ENCODE results near the gene VAT1. TPM values are rescaled to one million over a fixed set of nuclear protein-coding genes. Genes with fewer than 3 reads are reported as not detected.
"Not testable (repeated sequence)": the region's sequence is repeated elsewhere in the genome, so short reads cannot be mapped to it uniquely, and the experiment has no call there.

VAT1 gene
- total RNA-seq, 4 donors from 2014 or later, result 147 to 304 (median 233) TPM

DNA sequence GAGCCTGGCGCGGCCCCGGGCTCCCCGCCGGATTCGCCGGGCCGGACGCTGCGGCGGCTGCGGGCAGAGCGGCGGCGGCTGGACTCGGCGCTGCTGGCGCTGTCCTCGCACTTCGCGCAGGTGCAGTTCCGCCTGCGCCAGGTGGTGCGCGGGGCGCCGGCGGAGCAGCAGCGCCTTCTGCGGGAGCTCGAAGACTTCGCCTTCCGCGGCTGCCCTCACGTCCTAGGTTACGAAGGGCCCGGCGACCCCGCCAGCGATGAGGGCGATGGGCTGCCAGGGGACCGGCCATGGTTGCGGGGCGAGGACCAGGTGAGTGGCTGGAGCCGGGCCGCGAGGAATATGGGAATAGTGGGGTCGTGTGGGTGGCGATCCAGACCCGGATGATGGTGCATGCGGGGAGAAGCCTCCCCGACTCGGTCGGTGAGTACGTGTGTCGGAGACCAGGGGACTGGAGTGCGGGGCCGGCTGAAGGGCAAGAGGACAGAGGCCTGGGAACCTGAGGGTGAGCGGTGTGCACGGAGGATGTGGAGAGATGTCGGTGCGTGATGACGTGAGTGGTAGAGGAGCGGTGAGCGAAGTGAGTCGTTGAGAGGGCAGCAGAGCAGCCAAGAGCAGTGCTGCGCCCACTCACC is 41.3 kb downstream of the VAT1 start:
- ATAC-seq (ENCODE audit: low FRiP score) (peak; percentile 80), DNase-seq (ENCODE audit: low spot score) (no peak)
- TF ChIP-seq, protein P1, sequence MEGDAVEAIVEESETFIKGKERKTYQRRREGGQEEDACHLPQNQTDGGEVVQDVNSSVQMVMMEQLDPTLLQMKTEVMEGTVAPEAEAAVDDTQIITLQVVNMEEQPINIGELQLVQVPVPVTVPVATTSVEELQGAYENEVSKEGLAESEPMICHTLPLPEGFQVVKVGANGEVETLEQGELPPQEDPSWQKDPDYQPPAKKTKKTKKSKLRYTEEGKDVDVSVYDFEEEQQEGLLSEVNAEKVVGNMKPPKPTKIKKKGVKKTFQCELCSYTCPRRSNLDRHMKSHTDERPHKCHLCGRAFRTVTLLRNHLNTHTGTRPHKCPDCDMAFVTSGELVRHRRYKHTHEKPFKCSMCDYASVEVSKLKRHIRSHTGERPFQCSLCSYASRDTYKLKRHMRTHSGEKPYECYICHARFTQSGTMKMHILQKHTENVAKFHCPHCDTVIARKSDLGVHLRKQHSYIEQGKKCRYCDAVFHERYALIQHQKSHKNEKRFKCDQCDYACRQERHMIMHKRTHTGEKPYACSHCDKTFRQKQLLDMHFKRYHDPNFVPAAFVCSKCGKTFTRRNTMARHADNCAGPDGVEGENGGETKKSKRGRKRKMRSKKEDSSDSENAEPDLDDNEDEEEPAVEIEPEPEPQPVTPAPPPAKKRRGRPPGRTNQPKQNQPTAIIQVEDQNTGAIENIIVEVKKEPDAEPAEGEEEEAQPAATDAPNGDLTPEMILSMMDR (IDR thresholded peaks at IDR 0.05), result no peak

DNA sequence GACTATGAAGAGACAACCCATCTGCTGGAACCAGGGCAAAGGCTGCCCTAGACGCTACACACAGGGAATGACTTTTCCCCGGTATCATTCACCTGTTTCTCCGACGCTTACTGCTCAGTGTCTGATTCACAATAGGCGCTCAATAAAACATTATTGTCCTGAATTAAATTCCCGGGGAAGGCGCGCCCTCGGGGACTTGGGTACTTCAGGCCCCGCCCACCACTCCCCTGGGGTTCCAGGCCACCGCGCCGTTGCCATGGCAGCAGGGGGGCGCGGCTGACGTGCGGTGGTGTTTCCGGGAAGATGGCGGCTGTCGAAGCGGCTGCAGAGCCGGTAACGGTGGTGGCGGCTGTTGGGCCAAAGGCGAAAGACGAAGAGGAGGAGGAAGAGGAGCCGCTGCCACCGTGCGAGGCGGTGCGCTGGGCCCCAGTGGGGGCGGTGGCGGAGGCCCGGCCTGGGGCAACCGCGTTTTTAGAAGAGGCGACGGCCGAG is 41.9 kb downstream of the VAT1 start, which contains the start of gene RUNDC1:
Gene RUNDC1, plus strand, starts transcription at position 292 of the 492 bp plus-strand sequence. Its CDS starts 12 bp downstream, at position 304.
- ATAC-seq (ENCODE audit: low FRiP score) (peak; percentile 83), DNase-seq (ENCODE audit: low spot score) (peak; percentile 86)
- TF ChIP-seq, protein P1 (IDR thresholded peaks at IDR 0.05), result no peak

DNA sequence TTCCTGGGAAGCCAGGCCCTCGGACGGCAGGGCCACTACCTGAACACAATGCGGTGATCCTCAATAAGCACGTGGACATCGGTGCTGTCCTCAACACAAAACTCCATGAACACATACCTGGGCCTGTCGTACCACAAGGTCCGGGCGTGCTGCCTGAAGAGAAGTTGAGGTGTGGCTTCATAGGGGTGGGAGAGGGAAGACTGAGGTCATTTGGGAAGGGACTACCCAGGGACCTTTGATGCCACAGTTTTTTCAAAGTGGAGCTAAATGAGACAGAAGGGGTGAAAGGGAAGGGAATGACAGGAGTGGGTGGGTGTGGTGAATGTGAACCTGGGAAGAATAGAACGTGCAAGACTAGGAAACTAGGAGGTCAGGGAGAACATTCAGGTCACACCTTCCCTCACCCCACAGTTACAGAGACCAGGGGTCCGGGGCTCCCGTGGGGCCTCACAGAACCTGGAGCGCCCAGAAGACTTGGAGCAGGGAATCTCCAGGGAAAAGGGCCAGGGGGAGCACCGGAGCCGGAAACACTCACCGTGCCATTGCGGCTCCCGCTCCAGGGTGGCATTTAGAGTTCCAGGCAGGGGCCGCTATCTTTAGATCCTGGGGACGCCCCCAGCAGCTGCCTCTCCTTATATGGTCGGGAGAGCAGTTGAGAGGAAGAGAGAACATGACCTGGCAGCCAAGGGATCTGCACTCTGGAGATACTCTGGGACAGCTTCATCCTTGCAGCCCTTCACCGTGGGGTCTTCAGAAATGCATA is 42.5 kb downstream of the VAT1 start, which contains the start of gene PTGES3L:
Gene PTGES3L, minus strand, starts transcription at position 570 of the 763 bp plus-strand sequence. Its CDS starts 27 bp downstream, at position 543.
- ATAC-seq (ENCODE audit: low FRiP score) (peak; percentile 15), DNase-seq (ENCODE audit: low spot score) (no peak)
- TF ChIP-seq, protein P1 (IDR thresholded peaks at IDR 0.05), result no peak

DNA sequence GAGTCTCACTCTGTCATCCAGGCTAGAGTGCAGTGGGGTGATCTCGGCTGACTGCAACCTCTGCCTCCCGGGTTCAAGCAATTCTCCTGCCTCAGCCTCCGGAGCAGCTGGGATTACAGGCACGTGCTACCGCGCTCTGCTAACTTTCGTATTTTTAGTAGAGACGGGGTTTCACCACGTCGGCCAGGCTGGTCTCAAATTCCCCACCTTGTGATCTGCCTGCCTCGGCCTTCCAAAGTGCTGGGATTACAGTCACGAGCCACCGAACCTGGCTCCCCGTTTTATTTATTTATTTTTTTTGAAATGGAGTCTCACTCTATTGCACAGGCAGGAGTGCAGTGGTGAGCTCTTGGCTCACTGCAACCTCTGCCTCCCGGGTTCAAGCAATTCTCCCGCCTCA is 46.5 kb downstream of the VAT1 start:
- not testable (repeated sequence) for ATAC-seq (ENCODE audit: low FRiP score); DNase-seq (ENCODE audit: low spot score)

DNA sequence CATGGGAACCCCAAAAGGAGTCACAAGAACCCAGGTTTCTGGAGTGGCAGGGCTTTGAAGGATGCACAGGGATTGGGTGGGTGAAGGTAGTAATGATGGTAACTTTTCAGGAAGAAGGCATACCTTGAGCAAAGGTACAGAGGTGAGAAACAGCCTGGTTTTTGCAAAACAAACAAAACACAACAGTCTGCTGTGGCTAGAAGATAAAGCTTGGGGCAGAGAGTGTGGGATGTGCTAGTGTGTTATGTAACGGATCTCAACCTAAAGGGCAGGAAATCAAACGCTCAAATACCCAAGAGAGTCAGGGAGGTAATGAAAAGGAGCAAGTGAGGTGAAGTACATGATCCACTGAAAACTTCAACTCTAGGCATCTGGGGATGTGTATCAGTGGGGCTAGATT is 46.9 kb downstream of the VAT1 start:
- DNase-seq (ENCODE audit: low spot score) (no peak), ATAC-seq (ENCODE audit: low FRiP score) (no peak)
- TF ChIP-seq, protein P1 (IDR thresholded peaks at IDR 0.05), result no peak

DNA sequence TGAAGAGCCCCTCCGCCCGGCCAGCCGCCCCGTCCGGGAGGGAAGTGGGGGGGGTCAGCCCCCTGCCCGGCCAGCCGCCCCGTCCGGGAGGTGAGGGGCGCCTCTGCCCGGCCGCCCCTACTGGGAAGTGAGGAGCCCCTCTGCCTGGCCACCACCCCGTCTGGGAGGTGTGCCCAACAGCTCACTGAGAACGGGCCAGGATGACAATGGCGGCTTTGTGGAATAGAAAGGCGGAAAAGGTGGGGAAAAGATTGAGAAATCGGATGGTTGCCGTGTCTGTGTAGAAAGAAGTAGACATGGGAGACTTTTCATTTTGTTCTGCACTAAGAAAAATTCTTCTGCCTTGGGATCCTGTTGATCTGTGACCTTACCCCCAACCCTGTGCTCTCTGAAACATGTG is 48.9 kb downstream of the VAT1 start:
- DNase-seq (ENCODE audit: low spot score); ATAC-seq (ENCODE audit: low FRiP score): not testable (repeated sequence)

DNA sequence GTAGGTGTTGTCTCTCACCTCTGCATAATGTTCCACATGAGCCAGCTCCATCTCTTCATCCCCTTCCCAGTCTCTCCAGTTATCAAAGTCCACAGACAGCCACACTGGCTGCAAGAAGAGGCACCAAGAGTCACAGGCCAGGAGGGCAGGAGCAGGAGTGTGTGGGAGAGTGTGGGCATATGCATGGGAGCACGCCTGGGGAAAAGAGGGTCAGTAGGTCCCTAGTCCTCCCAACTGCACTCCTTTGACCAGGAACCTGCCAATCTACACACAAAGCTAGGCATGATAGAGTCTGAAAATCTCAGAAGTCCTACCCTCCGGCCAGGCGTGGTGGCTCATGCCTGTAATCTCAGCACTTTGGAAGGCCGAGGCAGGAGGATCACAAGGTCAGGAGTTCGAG is 50.6 kb downstream of the VAT1 start:
- no peak for ATAC-seq (ENCODE audit: low FRiP score)
- no peak for DNase-seq (ENCODE audit: low spot score)
- TF ChIP-seq, protein P1 (IDR thresholded peaks at IDR 0.05), result no peak

Data from omental fat pad (tissue), 4 donors.